HG03439 (cell line): ENCODE data around the gene ATP5MG.
"Not testable (repeated sequence)": the region's sequence is repeated elsewhere in the genome, so short reads cannot be mapped to it uniquely, and the experiment has no call there.

Experiments used
- ATAC-seq: cut with Tn5 transposase; IDR thresholded peaks from one replicate; pipeline ENCODE4 v1.9.1; 2021; ENCODE audit warnings: mild to moderate bottlenecking, moderate library complexity; ENCODE audit not compliant: unreplicated experiment

The ATP5MG gene, protein sequence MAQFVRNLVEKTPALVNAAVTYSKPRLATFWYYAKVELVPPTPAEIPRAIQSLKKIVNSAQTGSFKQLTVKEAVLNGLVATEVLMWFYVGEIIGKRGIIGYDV

DNA sequence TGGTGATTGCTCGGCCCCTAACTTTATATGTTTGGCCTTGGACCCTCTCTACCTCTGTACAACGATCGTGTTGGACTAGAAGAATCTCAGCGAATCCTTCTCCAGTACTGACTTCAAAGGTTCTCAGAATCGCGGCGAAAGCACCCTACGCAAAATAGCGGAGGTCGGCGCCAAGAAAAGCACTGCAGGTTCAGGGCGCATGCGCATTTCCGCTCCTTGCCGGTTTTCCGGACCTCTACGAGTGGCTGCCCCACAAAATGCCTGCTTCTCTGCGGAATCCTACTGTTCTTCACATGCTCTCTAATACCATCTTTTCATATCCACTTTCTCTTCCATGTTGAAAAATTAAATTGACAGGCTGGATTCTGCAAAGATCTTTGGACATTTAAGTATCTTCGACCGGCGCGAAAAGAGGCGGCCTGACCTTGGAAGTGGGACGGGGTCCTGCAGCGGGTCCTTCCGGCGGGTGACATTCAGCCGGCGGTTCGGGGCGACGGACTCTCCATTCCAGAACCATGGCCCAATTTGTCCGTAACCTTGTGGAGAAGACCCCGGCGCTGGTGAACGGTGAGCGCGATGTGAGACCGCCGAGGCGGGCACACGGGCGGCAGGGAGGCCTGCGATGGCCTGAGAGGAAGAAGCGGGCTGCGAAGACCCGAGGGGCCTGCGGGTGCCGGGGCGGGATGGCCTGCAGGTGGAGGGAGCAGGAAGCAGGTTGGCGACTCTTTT is at the start of gene ATP5MG:
TSS of gene ATP5MG (plus strand) at position 456 of the 729 bp plus-strand sequence. CDS start at position 516, 60 bp downstream.
- peak; percentile 45 for ATAC-seq

DNA sequence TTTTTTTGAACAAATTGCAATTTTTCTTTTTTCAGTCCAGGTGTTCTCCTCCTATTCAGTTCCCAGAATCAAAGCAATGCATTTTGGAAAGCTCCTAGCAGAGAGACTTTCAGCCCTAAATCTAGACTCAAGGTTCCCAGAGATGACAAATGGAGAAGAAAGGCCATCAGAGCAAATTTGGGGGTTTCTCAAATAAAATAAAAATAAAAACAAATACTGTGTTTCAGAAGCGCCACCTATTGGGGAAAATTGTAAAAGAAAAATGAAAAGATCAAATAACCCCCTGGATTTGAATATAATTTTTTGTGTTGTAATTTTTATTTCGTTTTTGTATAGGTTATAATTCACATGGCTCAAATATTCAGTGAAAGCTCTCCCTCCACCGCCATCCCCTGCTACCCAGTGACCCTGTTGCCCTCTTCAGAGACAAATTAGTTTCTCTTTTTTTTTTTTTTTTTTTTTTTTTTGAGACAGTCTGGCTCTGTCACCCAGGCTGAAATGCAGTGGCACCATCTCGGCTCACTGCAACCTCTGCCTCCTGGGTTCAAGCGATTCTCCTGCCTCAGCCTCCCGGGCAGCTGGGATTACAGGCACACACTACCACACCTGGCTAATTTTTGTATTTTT is 48.2 kb upstream of the ATP5MG start:
- ATAC-seq = no peak

DNA sequence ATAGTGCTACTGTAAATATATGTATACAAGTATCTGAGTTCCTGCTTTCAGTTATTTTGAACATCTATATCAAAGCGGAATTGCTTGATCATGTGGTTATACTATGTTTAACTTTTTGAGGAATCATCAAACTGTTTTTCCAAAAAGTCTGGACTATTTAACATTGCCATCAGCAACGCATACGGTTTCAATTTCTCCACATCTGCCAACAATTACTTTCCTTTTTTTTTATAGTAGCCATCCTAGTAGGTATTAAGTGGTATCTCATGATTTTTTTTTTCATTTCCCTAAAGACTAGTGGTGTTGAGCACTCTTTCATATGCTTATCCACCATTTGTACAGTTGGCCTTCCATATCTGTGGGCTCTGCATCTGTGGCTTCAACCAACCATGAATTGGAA is 43.3 kb upstream of the ATP5MG start:
- ATAC-seq = no peak

DNA sequence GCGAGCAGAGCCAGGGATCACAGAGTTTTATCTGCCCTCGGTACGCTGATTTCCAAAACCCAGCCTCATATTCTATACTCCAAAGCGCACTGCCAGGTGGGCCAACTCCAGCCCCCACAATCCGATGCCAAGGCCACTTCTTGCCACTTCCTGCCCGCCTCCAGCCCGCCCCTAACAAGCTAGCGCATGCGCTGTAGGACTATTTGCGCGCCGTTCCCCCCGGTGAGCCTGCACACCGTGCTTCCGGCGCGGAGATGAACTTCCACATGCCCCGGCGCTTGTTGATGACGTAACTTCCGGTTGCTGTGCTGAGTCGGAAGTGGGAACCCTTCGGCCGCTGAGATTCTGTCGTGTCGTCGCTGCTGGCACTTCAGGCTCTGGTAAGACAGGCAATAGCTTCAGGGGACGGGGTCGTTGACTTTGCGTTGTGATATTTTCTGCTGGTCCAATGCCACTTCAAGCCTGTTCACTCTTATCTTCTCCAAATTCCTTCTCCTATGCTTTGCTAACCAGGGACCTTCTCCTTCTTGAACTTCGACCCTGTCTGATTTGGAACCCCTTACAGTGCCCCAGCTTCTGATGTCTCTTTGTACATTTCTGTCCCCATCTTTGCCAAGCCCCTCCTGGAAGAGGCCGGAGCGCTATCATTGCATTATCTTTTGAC is 42.0 kb upstream of the ATP5MG start, which contains the start of gene UBE4A:
TSS of gene UBE4A (plus strand) at position 306 of the 664 bp plus-strand sequence. CDS start 5,481 bp downstream, outside the sequence.
- ATAC-seq = peak; percentile 93

DNA sequence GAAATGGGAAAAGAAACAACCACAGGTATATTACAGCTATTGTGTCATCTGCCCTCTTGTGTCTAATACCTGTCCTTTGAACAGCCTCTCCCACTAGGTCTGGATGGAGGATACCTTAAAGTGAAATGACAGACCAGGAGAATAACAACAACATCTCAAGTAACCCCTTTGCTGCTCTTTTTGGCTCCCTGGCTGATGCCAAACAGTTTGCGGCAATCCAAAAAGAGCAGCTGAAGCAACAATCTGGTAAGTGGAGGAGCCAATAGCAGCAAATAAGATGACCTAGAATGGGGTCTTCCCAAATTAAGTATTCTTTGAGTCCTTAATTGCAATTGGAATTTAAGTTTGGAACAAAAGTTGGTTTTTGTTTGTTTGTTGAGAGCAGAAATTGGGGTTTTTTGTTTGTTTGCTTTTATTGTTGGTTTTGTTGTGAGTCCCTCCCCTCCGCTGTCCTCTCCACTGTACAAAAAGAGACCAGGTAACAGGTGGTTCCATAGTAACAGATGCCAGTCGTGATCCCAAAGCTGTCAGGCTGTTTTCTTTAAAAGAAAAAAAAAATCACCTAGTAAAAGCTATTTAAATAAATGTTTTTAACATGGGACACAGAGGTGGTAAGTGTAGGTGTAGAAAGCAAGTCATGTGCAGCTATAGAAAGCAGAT is 36.3 kb upstream of the ATP5MG start:
- ATAC-seq = no peak

DNA sequence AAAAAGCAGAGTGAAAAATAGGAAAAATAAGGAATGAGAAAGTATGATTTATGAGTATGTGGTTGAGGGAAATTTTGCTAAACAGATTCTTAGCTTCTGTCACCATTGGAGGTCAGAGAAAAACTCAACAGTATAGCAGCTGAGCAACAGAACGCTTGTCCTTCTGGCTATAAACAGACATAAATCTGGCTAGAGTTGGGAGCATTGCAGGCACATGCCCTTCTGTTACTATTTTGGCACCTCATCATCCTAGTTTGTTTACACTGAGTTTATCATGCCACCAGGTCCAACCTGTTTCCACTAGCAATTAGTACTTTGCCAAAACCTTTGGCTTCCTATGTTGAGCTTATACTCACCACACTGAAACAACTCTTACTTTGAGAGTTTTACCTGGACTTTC is 35.1 kb upstream of the ATP5MG start:
- ATAC-seq = no peak

DNA sequence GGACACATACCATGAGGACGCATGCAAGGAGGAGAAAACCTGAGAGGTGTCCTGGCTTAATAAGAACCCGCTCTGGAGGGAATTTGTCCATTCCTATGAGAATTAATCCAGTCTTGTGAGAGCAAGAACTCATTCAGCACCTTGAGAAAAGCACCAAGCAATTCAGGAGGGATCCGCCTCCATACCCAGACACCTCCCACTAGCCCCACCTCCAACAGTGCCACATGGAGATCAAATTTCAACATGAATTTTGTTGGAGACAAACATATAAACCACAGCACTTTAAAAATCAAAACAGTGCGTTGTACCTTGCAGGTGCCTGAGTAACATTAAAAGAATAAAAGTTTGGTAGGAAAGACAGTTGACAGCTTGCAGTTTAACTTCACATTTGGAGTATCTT is 30.6 kb upstream of the ATP5MG start:
- no peak for ATAC-seq

DNA sequence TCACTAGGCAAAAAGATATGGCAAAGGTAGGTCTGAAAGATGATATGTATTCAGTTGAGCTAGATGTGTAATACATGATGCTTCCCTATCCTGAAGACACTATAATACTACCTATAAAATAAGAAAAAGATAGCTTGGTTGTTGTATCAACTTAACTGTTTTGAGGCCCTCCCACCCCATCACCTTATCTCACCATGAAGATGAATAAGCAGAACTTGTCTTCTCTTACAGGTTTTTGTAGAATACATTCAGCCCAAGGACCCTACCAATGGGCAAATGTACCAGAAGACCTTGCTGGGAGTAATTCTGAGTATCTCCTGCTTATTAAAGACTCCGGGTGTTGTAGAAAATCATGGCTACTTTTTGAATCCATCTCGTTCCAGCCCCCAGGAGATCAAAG is 28.1 kb upstream of the ATP5MG start:
- no peak for ATAC-seq

DNA sequence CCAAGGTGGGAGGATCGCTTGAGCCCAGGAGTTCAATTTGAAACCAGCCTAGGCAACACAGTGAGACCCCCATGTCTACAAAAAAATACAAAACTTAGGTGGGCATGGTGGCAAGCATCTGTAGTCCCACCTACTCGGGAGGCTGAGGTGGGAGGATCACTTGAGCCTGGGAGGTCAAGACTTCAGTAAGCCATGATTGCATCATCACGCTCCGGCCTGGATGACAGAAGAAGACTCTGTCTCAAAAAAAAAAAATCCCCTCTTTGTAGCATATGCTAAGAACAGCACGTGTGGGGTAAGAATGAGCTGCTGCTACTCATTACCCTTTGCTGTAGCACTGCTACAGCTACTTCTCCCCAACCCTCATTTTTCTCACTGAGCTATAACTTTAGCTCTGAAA is 27.5 kb upstream of the ATP5MG start:
- ATAC-seq = no peak

DNA sequence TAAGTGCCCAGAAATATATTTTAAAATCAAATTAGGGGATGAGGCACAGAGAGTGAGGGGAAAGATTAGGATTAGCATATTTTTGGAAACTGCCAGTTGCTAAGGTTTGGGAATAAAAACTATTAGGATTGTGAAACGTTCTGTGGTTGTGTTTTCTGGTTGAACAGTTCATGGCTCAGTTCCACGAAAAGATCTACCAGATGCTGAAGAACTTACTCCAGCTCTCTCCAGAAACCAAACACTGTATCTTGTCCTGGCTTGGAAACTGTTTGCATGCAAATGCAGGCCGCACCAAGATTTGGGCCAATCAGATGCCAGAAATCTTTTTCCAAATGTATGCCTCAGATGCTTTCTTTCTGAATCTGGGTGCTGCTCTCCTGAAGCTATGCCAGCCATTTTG is 26.7 kb upstream of the ATP5MG start:
- no peak for ATAC-seq

DNA sequence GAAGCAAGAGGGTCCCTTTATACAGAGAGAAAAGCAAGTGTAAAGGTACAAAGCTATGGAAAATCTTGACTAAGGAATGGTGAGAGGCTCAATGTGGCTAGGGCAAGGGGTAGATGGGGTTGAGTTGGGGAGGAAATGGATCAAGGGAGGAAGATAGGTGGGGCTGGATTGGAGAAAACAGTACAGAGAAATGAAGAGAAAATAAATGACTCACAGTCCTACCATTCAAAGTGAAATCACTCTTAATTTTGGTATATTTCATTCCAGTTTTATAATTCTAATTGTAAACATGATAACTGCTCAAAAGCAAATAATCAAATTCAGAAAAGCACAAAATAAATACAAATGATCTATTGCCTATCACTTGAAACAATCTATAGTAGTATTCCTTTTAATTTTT is 25.4 kb upstream of the ATP5MG start:
- no peak for ATAC-seq

DNA sequence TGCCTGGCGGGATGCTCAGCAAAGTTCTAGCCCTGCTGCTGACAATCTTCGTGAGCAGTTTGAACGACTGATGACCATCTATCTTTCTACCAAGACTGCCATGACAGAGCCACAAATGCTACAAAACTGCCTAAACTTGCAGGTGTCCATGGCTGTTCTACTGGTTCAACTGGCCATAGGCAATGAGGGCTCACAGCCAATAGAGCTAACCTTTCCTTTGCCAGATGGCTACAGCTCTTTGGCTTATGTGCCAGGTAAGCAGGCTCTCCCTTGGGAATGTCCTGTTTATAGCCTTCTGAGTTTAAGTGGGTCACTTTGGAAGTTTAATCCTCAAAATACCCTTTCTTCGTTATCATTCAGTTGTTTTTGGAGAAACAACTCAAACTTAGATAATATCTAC is 21.9 kb upstream of the ATP5MG start:
- ATAC-seq = no peak

DNA sequence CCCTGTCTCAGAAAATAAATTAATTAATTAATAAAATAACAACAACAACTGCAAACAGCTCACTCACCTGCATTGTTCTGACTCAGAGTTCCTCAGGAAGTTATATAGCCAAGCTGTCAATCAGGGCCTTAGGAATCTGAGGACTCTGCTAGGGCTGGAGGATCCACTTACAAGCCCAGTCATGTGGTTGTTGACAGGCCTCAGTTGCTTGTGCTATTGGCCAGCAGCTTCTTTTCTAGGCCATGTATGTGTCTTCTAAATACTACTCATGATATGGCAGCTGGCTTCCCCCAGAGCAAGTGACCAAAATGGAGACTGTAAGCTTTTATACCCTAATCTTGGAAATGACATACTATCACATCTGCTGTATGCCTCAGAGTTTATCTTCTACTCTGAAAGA is 20.8 kb upstream of the ATP5MG start:
- ATAC-seq = no peak

DNA sequence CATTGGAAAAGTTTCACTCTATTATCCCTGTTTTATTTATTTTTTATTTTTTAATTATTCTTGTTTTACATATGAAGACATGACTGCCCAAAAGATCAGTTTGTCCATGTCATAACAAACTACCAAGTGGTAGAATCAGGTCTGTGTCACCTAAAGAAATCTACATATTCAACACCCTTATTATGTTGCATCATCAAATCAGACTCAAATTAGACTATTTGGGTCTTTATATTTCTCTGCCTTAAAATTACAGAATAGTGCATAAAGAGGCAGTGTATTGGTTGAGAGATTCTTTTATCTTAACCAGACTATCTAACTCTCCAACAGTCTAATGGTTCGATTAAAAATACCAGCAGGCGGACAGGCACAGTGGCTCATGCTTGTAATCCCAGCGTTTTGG is 18.5 kb upstream of the ATP5MG start:
- no peak for ATAC-seq

DNA sequence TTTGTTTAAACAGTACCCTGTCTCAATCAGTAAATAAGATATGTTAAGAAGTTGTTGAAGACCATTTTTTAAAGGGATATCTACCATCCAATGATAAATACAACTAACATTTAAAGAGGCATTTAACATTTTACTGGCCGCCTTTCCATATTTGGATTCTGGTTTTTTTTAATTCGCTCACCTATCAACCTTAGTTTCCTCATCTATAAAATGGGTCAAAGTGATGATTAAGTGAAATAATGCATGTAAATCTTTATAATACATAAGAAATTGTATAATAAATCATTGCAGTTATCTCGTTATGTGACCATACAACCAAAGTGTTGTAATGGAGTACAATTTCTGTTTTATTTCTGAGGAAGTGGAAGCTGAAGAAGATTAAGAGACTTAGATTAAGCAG is 17.7 kb upstream of the ATP5MG start:
- ATAC-seq = no peak

DNA sequence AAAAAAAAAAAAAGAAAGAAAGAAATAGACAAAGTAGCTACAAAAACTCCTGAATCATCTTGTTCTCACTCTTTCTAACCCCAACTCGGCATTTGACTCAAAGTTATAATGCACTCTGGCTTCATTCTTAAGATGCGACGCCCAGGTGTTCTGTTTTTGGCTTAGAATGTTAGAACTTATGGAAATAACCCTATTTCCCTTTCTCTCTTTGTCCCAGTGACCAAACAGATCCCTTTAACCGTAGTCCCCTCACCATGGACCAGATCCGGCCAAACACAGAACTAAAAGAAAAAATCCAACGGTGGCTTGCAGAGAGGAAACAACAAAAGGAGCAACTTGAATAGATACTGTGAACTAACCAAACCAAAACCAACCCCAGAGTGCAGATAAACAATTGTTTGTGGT is 5.3 kb upstream of the ATP5MG start:
- no peak for ATAC-seq

DNA sequence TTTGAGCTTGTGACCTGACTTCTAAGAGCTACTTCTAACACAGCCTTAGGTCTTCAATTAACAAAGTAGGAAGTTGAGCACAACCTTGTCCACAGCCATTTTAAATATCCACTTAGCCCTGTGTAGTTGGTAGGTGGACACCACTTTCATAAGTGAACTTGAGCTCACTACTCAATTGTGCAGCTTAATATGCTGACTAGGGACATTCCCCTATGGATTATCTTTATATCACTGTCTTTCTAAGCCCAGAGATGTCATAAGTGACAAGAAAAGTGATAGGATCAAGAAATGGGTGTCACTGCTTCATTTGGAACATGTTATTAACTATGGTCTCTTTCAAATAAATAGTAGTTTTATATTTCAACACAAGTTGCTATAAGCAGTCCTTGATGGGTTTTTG is 4.0 kb upstream of the ATP5MG start:
- no peak for ATAC-seq

DNA sequence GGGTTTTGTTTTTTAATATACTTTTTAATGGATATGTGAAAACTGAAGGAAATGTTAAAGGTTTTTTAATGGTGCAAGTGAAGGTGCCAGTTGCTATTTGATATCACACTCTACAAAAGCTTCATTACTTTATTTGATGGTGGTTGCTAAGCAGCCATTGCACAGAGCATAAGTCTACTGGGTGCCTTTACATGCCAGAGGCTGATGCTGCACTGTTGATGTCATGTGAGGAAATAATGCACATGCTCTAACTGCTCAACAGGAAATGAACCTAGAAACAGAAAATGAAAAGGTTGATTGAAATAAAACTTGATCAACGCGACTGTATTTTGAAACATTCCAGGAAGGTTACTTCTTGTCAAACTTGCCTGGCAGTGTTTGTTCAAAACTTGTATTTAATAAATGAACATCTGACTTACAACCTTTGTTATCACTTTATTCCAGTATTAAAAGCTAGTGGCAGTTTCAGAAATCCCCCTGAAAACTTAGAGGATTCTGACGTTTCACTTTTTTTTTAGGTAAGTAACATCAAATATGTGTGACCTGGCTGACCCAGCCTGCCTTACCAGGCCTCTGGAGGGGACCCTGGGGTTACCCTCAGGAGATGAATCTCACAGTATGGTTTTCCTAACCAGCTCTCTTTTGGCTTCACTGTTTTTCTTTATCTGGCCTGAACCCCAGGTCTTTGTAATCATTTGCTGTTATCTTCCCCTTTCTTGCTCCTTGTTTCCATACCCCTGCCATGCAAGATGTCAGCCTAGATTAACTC is 2.4 kb upstream of the ATP5MG start:
- ATAC-seq = no peak

DNA sequence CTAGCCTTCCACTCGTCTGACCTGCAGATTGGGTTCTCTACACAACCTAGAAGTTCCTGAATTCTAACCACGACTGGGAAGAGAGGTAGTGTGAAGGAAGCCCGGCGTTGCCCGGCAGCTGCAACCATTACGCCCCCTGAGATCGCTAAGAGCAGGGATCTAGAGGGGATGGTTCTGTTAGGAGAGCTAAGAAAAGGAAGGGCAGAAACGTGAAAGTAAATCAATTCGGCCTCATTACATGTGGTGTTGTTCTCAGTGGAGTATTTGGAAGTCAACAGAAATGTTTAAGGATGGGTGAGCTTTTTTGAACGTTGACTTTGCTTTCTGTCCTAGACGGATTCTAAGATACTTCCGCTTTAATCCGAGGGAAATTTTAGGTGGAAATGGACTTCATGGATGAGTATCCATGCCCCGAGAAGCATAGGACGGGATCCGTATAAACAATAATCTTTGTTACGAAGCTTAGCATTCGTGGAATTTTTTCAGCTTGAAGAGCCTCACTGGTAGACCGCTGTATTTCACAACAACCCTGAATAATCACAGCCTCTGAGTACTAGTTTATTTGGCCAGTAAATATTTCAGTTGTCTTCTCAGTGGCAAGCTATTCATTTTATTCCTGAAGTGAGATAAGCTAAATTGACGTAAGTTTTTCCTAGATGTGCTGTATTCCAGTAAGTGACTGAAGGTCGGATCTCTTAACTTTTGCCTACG is 629 bp downstream of the ATP5MG start:
- ATAC-seq = no peak

DNA sequence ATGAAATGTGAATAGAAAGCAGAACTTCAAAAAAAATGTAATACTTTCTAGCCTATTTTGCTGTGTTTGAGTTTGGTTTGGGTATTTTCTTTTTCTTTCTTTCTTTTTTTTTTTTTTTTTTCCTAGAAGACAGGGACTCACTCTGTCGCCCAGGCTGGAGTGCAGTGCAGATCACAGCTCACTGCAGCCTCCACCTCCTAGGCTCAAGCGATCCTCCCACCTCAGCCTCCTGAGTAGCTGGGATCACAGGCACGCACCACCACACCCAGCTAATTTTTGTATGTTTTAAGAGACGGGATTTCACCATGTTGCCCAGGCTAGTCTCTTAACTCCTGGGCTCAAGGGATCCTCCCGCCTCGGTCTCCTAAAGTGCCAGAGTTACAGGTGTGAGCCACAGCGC is 1.2 kb downstream of the ATP5MG start:
- ATAC-seq = not testable (repeated sequence)
